HepG2 (cell line): Measurements from ENCODE around the gene SLC1A4. TPM values are rescaled to one million over a fixed set of nuclear protein-coding genes. Genes with fewer than 3 reads are reported as not detected.

ENCODE experiments used
- AKNA ChIP-seq: sonication (generic); formaldehyde crosslinking; IDR thresholded peaks from 2 replicates; pipeline ENCODE4 v1.4.0; 2020; ENCODE audit warnings: missing genetic modification reagents, borderline replicate concordance
- ATF5 ChIP-seq: sonication (generic); formaldehyde crosslinking; IDR thresholded peaks from 2 replicates; pipeline ENCODE4 v1.4.0; 2020; ENCODE audit warnings: mild to moderate bottlenecking, low read depth, missing genetic modification reagents
- BCL6 ChIP-seq: IDR thresholded peaks from 2 replicates; pipeline ENCODE4 v1.6.1; 2016; ENCODE audit warnings: missing genetic modification reagents, missing compliant biosample characterization
- CREB1 ChIP-seq, 2 experiments: fragments of 450-650 bp in 1 of 2; IDR thresholded peaks; 2 replicates each; pipeline ENCODE4 v1.6.1; 2016 to 2017; ENCODE audit warnings: control low read depth in 1 of 2, mild to moderate bottlenecking in 1 of 2, missing compliant biosample characterization in 1 of 2, missing genetic modification characterization in 1 of 2
- EZH2 ChIP-seq: conservative IDR thresholded peaks from 2 replicates; pipeline ENCODE4 v1.6.1; 2012; ENCODE audit warnings: mild to moderate bottlenecking, low read depth, low read length, moderate library complexity
- HNRNPUL1 ChIP-seq: fragments of 200-400 bp; formaldehyde crosslinking; IDR thresholded peaks from 2 replicates; pipeline ENCODE4 v1.6.1; 2017; ENCODE audit warnings: low read depth, mild to moderate bottlenecking, low read length, moderate library complexity
- IRF2 ChIP-seq: IDR thresholded peaks from 2 replicates; pipeline ENCODE4 v1.6.1; 2018; ENCODE audit warnings: missing genetic modification reagents, missing compliant biosample characterization
- LRRFIP1 ChIP-seq: sonication (generic); formaldehyde crosslinking; conservative IDR thresholded peaks from 2 replicates; pipeline ENCODE4 v1.4.0; 2020; ENCODE audit warnings: missing genetic modification reagents
- MAF1 ChIP-seq: sonication (generic); formaldehyde crosslinking; IDR thresholded peaks from 2 replicates; pipeline ENCODE4 v1.5.0; 2020; ENCODE audit warnings: missing genetic modification reagents, borderline replicate concordance
- MXD3 ChIP-seq: IDR thresholded peaks from 2 replicates; pipeline ENCODE4 v1.6.1; 2016; ENCODE audit warnings: mild to moderate bottlenecking, missing biosample characterization, missing genetic modification reagents
- NR2C2 ChIP-seq: sonication (generic); formaldehyde crosslinking; IDR thresholded peaks from 2 replicates; pipeline ENCODE4 v1.4.0; 2020; ENCODE audit warnings: missing genetic modification reagents, mild to moderate bottlenecking, moderate library complexity, borderline replicate concordance
- PCBP2 ChIP-seq: fragments of 200-400 bp; formaldehyde crosslinking; optimal IDR thresholded peaks from 2 replicates; pipeline ENCODE3; 2018; ENCODE audit warnings: low read length, low read depth; ENCODE audit not compliant: poor library complexity, severe bottlenecking
- PHF5A ChIP-seq: IDR thresholded peaks from one replicate; pipeline ENCODE4 v1.6.1; 2018; ENCODE audit warnings: low read depth, missing genetic modification reagents; ENCODE audit not compliant: unreplicated experiment
- THYN1 ChIP-seq: sonication (generic); formaldehyde crosslinking; IDR thresholded peaks from 2 replicates; pipeline ENCODE4 v1.8.1; 2023; ENCODE audit warnings: low read depth, mild to moderate bottlenecking, moderate library complexity, missing genetic modification reagents, borderline replicate concordance
- TRIM24 ChIP-seq: sonication (generic); formaldehyde crosslinking; IDR thresholded peaks from 2 replicates; pipeline ENCODE4 v1.8.0; 2022; ENCODE audit warnings: mild to moderate bottlenecking, missing genetic modification reagents
- ZC3H4 ChIP-seq: sonication (generic); formaldehyde crosslinking; IDR thresholded peaks from 2 replicates; pipeline ENCODE4 v1.4.0; 2020; ENCODE audit warnings: missing genetic modification reagents, borderline replicate concordance
- ZFP1 ChIP-seq: IDR thresholded peaks from 2 replicates; pipeline ENCODE4 v1.6.1; 2016
- ZIK1 ChIP-seq: sonication (generic); formaldehyde crosslinking; IDR thresholded peaks from 2 replicates; pipeline ENCODE4 v1.5.0; 2020; ENCODE audit warnings: mild to moderate bottlenecking, low read depth, missing genetic modification reagents, borderline replicate concordance
- ZNF337 ChIP-seq: sonication (generic); formaldehyde crosslinking; IDR thresholded peaks from 2 replicates; pipeline ENCODE4 v1.5.1; 2020; ENCODE audit warnings: missing genetic modification reagents, low read depth, mild to moderate bottlenecking, borderline replicate concordance
- ZNF451 ChIP-seq: sonication (generic); formaldehyde crosslinking; IDR thresholded peaks from 2 replicates; pipeline ENCODE4 v1.5.0; 2020; ENCODE audit warnings: mild to moderate bottlenecking, missing genetic modification reagents
- ZSCAN20 ChIP-seq: sonication (generic); formaldehyde crosslinking; IDR thresholded peaks from 2 replicates; pipeline ENCODE4 v1.4.0; 2020; ENCODE audit warnings: missing genetic modification reagents, mild to moderate bottlenecking, borderline replicate concordance
- ZZZ3 ChIP-seq: sonication (generic); formaldehyde crosslinking; IDR thresholded peaks from 2 replicates; pipeline ENCODE4 v1.4.0; 2020; ENCODE audit warnings: missing genetic modification reagents, mild to moderate bottlenecking, borderline replicate concordance
- polyA plus RNA-seq, 8 experiments: library from polyadenylated mRNA; depleted of rRNA in 3 of 8; stranded (reverse) in 7 of 8; unstranded in 1 of 8; fragments of >200 nt; fragmentation: Illumina TruSeq in 4 of 8; extraction: Trizol in 4 of 8; gene quantifications; 2 replicates each; pipeline versions ENCODE4 v1.2.1 to v1.2.3, GENCODE V29; 2011 to 2016; ENCODE audit warnings: low read depth in 4 of 8, missing spikeins in 1 of 8, mixed read lengths in 1 of 8; ENCODE audit not compliant: insufficient read depth in 1 of 8
- total RNA-seq, 5 experiments: library from RNA; depleted of rRNA; stranded (reverse); fragments of >200 nt; fragmentation: Illumina TruSeq; extraction: Trizol; gene quantifications; 2 replicates each; pipeline ENCODE4 v1.2.3, GENCODE V29; 2016; ENCODE audit warnings: low read depth in 1 of 5

SLC1A4 gene
- total and polyA plus RNA-seq, 2 of the 13 experiments (the other 11 are each of a cell fraction or from before 2014, with no cell fraction given) = 21.0 to 39.6 TPM

GRCh38 chr2:64987956-64988419 is 1.2 kb upstream of the SLC1A4 start (continued):
- TF ChIP-seq LRRFIP1 (CRISPR knock-in tag) (no peak), PCBP2 (peak; percentile 61), MXD3 (0 out of 2 replicates have a peak, but pooled peaks have one; percentile 12), ZNF451 (CRISPR knock-in tag) (0 out of 2 replicates have a peak, but pooled peaks have one; percentile 10), ZC3H4 (CRISPR knock-in tag) (no peak), ZSCAN20 (CRISPR knock-in tag) (no peak), BCL6 (CRISPR knock-in tag) (0 out of 2 replicates have a peak, but pooled peaks have one; percentile 31), ZIK1 (CRISPR knock-in tag) (no peak), ATF5 (CRISPR knock-in tag) (no peak), NR2C2 (CRISPR knock-in tag) (0 out of 2 replicates have a peak, but pooled peaks have one; percentile 7), TRIM24 (CRISPR knock-in tag) (no peak), ZFP1 (CRISPR knock-in tag) (no peak), THYN1 (CRISPR knock-in tag) (no peak), IRF2 (no peak), AKNA (CRISPR knock-in tag) (0 out of 2 replicates have a peak, but pooled peaks have one; percentile 49), ZZZ3 (CRISPR knock-in tag) (no peak), HNRNPUL1 (no peak), PHF5A (CRISPR knock-in tag) (no peak), ZNF337 (no peak), EZH2 (no peak), CREB1 (IDR thresholded peaks at IDR 0.05) (no peak), CREB1 (CRISPR knock-in tag; IDR thresholded peaks at IDR 0.05) (no peak), MAF1 (CRISPR knock-in tag) (no peak)
